Measurements from ENCODE around the gene GALK1. TPM values are rescaled to one million over a fixed set of nuclear protein-coding genes. Genes with fewer than 3 reads are reported as not detected.

GALK1 gene
- total and polyA plus RNA-seq, 9 of the 15 experiments (the other 6 are each of a cell fraction or from before 2014, with no cell fraction given) = 0.45 to 51.6 (median 17.4) TPM

DNA sequence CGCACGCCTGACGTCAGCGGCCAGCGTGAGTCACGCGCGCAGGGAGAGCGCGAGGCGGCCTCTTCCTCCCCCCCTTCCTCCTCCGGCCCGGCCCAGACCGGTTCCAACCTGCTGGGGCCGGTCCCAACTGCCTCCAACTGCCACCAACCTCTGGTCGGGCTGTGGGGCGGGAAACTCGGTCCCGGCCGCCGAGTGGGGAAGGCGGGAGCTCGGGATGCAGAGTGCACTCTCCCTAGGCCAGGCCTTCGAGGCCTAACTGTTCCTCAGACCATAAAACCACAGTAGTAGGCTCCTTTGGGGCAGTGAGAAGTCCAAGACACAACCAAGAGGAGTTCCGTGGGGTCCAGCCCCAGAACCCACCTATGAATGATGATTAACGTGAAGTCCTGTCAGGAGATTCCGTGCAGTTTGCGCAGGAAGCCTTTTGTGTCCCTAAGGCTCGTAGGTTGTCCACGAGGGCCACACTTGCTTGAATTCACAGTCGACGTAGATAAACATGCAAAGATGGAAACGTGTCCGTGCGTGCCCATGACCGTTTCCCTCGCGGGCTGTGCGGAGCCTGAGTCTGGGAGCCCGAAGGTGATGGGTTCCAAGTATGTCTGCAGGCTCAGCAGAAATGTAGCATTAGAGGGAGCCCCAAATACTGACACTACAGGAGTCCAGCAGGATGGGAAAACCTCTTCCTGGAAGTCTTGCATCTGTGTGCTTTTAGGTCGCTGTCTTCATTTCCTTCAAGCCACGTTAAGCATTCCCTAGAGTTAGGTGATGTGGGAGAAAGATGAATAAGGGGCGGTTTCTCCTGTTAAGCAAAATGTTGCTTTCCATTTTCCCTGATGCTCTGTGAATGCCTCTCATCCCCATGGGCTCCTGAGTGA lies 20.3 kb upstream of the GALK1 start (continued):
- TF ChIP-seq ZNF764 (CRISPR knock-in tag; IDR thresholded peaks at IDR 0.05; ENCODE audit: low read depth) (peak; percentile 39; the same call in 1 of the 2 replicates), TAF7 (tag; IDR thresholded peaks at IDR 0.05) (peak; percentile 67), KAT7 (CRISPR knock-in tag; IDR thresholded peaks at IDR 0.05; ENCODE audit: borderline replicate concordance) (peak; percentile 90; the same call in 1 of the 2 replicates), JUNB (CRISPR knock-in tag; conservative IDR thresholded peaks at IDR 0.05) (peak; percentile 75), POLR2H (tag; IDR thresholded peaks at IDR 0.05; ENCODE audit: low read depth) (peak; percentile 87), SIX5 (IDR thresholded peaks at IDR 0.05; ENCODE audit: borderline replicate concordance in 1 of 2, insufficient read depth in 1 of 2, low read depth in 1 of 2, low read length in 2 of 2) (no peak), POLR3A (IDR thresholded peaks at IDR 0.05; ENCODE audit: borderline replicate concordance, extremely low read depth, insufficient read depth, insufficient read length) (no peak), RBM22 (IDR thresholded peaks at IDR 0.05; ENCODE audit: low read depth, low read length, poor library complexity, severe bottlenecking) (no peak), NR2C1 (IDR thresholded peaks at IDR 0.05) (no peak), NR2C1 (tag; IDR thresholded peaks at IDR 0.05) (peak; percentile 76), MCM2 (IDR thresholded peaks at IDR 0.05; ENCODE audit: low read depth) (no peak), HMG20A (CRISPR knock-in tag; conservative IDR thresholded peaks at IDR 0.05) (peak; percentile 71; the same call in 1 of the 2 replicates), CBFA2T2 (conservative IDR thresholded peaks at IDR 0.05) (no peak)
- TF ChIP-seq, protein P1, sequence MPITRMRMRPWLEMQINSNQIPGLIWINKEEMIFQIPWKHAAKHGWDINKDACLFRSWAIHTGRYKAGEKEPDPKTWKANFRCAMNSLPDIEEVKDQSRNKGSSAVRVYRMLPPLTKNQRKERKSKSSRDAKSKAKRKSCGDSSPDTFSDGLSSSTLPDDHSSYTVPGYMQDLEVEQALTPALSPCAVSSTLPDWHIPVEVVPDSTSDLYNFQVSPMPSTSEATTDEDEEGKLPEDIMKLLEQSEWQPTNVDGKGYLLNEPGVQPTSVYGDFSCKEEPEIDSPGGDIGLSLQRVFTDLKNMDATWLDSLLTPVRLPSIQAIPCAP (CRISPR knock-in tag; IDR thresholded peaks at IDR 0.05; ENCODE audit: borderline replicate concordance) = no peak
- TF ChIP-seq, protein P2, sequence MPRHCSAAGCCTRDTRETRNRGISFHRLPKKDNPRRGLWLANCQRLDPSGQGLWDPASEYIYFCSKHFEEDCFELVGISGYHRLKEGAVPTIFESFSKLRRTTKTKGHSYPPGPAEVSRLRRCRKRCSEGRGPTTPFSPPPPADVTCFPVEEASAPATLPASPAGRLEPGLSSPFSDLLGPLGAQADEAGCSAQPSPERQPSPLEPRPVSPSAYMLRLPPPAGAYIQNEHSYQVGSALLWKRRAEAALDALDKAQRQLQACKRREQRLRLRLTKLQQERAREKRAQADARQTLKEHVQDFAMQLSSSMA (CRISPR knock-in tag; IDR thresholded peaks at IDR 0.05) = peak; percentile 38; the same call in 1 of the 2 replicates
- TF ChIP-seq, protein P3, sequence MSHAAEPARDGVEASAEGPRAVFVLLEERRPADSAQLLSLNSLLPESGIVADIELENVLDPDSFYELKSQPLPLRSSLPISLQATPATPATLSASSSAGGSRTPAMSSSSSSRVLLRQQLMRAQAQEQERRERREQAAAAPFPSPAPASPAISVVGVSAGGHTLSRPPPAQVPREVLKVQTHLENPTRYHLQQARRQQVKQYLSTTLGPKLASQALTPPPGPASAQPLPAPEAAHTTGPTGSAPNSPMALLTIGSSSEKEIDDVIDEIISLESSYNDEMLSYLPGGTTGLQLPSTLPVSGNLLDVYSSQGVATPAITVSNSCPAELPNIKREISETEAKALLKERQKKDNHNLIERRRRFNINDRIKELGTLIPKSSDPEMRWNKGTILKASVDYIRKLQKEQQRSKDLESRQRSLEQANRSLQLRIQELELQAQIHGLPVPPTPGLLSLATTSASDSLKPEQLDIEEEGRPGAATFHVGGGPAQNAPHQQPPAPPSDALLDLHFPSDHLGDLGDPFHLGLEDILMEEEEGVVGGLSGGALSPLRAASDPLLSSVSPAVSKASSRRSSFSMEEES (CRISPR knock-in tag; IDR thresholded peaks at IDR 0.05) = peak; percentile 44; the same call in 1 of the 2 replicates
- TF ChIP-seq, protein P4, sequence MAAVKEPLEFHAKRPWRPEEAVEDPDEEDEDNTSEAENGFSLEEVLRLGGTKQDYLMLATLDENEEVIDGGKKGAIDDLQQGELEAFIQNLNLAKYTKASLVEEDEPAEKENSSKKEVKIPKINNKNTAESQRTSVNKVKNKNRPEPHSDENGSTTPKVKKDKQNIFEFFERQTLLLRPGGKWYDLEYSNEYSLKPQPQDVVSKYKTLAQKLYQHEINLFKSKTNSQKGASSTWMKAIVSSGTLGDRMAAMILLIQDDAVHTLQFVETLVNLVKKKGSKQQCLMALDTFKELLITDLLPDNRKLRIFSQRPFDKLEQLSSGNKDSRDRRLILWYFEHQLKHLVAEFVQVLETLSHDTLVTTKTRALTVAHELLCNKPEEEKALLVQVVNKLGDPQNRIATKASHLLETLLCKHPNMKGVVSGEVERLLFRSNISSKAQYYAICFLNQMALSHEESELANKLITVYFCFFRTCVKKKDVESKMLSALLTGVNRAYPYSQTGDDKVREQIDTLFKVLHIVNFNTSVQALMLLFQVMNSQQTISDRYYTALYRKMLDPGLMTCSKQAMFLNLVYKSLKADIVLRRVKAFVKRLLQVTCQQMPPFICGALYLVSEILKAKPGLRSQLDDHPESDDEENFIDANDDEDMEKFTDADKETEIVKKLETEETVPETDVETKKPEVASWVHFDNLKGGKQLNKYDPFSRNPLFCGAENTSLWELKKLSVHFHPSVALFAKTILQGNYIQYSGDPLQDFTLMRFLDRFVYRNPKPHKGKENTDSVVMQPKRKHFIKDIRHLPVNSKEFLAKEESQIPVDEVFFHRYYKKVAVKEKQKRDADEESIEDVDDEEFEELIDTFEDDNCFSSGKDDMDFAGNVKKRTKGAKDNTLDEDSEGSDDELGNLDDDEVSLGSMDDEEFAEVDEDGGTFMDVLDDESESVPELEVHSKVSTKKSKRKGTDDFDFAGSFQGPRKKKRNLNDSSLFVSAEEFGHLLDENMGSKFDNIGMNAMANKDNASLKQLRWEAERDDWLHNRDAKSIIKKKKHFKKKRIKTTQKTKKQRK (IDR thresholded peaks at IDR 0.05; ENCODE audit: borderline replicate concordance, low read depth, low read length) = no peak
- TF ChIP-seq, protein P5, sequence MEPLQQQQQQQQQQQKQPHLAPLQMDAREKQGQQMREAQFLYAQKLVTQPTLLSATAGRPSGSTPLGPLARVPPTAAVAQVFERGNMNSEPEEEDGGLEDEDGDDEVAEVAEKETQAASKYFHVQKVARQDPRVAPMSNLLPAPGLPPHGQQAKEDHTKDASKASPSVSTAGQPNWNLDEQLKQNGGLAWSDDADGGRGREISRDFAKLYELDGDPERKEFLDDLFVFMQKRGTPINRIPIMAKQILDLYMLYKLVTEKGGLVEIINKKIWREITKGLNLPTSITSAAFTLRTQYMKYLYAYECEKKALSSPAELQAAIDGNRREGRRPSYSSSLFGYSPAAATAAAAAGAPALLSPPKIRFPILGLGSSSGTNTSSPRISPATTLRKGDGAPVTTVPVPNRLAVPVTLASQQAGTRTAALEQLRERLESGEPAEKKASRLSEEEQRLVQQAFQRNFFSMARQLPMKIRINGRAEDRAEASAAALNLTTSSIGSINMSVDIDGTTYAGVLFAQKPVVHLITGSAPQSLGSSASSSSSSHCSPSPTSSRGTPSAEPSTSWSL (CRISPR knock-in tag; IDR thresholded peaks at IDR 0.05; ENCODE audit: borderline replicate concordance) = peak; percentile 25; the same call in 1 of the 2 replicates

All from K562 (cell line).